Stimulated activated CD4-positive, alpha-beta T cell treated with anti-CD3 and anti-CD28 coated beads, Interleukin-12 subunit alpha, Interleukin-12 subunit beta, amount 100 ng/mL, for 48 hours (primary cell): Measurements from ENCODE around the gene HOXD12.

ENCODE experiments used
- DNase-seq, 3 donors: peaks; one replicate each; pipeline ENCODE4 v3.0.0-alpha.2; 2020; ENCODE audit warnings: low read depth in 2 of 3, low spot score in 1 of 3

Gene HOXD12

DNA sequence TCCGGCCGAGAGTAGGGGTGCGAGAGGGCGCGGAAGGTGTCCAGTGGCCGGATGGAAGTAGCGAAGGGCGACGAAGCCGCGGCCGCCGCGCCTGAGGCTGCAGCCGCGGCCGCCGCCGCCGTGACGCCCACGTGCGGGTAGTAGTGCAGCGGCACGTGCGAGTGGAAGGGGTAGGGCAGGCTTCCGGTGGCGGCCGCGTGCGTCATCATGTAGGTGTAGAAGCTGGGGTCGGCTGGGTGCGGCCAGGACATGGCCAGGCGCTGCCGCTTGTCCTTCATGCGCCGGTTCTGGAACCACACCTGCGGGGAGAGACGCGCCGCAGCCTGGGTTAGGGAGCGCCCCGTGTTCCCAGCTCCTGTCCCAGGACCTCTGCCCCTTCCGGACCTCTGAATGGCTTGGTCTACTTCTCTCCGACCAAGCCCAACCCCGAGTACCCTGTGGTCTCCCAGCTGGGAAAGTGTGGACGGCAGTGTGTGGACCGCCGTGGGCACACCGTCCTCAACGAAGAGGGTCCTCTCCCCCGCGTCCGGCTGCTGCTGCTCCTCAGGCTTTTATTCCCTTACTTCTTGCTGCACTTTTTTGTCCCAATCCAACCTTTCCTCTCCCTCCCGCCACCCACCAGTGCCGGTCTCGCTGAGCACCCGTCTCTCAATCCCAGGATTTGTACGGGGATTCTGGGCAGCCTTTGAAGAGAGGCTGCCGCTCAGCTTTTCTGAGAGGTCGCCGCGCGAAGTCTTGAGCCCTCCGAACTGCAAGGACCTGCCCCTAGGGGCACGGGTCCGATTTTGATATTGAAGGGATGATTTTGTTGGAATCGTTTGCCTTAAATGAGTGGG, 18.8 kb upstream of the HOXD12 start:
- DNase-seq: no peak

DNA sequence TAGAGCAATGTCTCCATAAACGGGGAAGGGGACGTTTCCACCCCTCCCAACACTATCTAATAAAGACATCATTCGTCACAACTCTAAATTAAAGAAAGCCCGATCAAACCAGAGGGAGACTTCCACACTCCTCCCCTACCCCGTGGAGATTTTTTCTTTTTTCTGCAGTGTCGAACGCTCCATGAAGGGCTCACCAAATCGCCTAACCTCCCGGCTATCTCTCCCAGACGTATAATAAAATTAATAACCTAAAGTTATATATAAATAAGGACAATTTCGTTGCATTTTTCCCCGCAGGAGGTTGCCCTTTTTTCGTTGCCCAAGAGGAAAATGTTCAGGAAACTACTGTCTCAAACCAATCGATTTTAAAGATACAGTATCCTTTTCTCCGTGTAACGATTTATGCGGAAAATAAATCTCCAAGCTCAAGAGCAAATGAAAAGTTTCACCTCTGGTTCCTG, 18.2 kb upstream of the HOXD12 start:
- DNase-seq: no peak

DNA sequence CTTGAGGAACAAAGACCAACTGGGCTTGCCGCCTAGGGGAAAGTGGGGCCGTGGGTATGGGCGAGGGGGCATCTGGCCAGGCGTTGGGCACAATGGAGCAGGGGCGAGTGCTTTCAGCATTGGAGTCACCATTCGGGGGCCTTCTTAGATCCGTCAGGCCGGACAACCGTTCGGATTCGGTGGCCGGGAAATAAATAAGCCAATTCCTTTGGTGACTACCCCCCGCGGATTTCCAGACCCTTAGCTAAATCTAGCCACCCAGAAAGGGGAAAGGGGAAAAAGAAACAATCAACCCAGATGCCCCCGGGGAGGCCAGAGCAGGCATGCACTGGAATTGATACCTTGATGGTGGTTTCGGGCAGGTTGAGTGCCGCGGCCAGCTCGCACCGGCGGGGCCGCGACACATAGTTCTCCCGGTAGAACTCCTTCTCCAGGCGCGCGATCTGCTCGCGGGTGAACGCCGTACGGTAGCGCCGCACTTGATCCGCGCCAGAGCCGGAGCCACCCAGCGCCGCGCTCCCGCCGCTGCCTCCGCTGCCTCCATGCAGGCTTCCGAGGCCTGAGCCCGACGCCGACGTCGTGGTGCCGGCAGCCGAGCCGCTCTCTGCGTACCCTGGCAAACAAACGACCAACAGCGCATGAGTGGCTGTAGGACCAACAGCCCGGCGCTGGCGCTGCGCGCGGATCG, 17.6 kb upstream of the HOXD12 start:
- DNase-seq: no peak

DNA sequence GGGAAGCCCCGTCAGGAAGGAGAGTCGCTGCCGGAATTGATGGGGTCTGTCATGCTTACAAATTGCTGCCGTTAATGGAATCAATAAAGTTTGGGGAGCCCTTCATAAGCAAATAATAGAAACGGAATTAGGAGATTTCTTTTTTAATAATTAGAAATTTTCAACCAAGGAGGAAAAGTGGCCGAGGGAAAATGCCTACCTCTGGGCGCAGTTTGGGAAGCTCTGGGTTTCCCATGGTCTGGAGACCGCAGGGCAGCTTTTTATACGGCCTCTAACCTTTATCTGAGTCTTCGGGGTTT, 17.1 kb upstream of the HOXD12 start:
- no peak for DNase-seq

DNA sequence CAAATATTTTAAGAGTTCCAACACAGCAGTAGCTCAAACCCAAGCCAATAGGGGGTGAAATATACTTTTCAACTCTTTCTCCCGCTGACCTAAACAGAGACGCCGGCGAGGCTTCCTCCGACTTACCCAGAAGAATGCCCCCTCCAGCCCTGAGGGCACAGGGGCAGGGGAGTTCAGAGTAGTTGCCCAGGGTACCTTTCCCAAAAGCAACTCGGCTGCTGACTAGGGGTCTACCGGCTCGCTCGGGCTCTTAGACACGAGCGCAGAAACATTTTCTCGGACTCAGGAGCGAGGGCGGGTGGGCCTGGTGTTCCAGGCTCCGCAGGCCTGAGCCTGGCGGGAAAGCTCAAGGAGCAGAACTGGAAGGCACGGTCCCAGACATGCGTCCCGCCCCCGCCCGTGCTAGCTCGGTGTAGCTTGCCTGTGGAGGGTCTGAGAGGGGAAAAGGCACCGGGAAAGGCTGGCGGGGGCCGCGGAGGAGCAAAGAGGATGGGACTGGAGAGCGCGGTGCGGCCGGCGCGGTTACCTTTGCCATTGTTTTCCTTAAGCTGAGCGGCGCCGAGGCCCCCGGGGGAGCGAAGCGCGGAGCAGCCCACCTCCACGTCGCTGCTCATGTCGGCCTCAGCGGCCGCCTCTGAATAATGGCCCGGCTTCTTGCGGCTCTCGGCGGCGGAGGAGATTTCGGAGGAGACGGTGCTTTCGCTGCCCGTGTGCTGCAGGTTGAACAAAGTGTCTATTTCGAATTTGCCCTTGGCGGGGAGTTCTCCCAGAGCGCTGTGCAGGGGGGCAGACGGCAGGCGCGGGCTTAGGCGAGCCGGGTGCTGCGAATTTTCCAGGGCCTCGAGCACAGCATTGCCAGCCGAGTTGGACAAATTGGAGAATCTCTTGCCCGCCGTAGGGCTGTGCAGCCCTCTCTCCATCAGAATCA, 16.5 kb upstream of the HOXD12 start:
- DNase-seq: no peak

DNA sequence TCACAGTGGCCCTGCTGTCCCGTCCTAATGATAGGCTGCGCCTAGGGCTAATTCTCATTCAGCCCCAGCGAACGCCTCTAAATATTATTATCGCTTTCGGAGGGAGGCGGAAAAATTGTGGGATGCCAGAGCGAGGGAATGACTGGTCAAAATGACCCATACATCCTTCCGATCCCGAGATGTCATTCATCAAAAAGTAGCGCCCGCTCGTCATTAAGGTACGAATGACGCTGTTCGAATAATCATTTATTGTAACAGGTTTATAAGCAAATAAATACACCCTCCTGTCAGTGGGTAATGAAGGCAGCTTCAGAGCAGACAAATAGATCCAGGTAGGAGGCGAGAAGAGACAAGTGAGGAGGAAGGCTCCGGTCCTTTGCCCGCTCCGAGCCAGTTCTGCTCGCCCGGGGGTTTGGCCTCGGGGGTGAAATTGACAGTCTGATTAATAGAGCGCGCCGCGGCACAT, 15.8 kb upstream of the HOXD12 start, which contains the start of gene EVX2:
Gene EVX2, minus strand, starts transcription at position 167 of the 466 bp plus-strand sequence. CDS start 186 bp downstream, outside the sequence.
- DNase-seq: no peak

DNA sequence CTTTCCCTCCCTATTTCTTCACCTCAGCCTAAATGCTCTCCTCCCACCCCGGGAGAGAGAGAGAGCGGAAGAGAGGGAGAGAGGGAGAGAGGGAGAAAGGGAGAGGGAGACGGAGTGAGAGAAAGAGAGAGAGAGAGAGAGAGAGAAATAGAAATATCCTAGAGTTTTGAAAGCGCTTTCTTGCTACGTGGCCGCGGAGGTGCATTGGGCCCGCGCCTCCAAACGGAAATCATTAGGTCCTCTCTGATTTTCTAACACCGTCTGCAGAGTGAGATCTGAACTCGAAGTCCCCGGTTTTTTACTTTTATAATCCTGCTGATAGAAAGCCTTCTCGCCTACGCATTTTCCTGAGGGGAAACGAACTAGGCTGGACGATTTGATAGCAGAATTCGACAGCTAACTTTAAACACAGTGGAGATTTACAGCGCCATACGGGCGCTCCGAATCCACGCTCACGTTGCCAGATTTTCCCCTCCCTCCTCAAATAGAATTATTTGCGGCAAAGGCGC, 14.9 kb upstream of the HOXD12 start:
- no peak for DNase-seq

DNA sequence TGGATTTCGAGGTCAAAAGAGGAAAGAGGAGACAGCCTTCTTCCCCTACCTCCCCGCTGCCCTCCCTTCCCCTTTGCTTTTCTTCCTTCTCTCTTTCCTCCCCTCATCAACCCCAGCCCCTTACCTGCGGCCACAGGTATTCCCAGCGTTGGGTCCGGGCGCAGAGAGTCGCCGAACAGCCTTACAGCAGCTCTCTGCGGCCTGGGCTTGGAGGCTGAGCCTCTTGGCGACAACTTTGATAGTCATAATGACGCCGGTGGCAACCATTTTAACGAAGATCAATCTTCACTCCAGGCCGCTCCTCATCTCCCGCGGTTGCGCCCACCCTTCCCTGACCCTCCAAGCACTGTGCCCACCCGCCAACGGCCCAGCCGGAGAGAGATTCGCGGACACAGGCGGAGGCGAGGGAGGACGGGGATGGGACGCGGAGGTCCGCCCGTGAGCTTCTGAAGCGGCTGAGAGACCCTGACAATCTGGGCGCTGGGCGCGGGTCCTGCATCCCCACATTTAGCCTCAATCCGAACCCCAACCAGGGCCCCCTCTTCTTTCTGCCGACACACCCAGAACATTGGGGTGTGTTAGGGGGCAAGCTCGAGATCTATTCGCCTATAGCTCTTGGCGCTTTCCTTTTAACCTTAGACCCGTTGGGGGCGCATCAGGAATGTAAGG, 14.3 kb upstream of the HOXD12 start:
- no peak for DNase-seq

DNA sequence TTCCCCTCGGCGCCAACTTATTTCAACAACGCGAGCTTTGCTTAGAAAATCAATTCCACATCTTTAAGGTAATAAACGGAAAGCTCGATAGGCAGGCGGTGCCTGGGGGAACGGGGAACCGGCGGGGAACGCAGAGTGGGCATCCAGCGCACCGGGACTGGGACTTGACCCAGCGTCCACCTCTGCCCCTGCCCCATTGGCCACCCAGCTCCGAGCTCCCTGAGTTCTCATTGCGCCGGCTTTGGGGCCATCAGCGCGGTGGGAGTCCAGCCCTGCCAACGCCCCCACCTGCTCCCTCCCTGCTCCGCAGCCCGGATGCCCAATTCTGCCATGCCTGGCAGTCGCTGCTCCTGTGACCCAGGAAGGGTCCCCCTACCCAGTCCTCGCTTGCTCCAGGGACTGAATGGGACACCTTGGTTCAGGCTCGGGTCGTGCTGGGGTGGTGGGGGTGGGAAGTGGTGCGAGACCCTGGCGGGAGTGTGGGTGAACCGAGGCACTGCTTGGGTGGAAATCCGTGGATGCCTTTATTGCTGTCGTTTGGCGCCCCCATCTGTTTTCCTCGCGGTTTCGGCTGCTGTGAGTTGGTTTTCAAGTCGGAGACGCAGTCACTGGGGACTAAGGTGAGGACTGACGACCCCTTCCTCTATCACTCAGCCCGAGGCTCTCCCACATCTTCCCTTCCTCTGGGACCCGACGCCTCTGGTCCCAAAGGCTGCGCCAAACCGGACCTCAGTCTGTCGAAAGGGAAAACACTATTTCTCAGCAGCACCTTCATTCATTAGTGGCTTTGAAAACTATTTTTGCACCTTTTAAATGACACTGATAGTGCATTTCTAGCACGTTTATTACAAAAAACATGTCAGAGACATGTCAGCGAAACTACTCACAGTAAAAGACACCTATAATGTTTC, 13.5 kb upstream of the HOXD12 start:
- no peak for DNase-seq

DNA sequence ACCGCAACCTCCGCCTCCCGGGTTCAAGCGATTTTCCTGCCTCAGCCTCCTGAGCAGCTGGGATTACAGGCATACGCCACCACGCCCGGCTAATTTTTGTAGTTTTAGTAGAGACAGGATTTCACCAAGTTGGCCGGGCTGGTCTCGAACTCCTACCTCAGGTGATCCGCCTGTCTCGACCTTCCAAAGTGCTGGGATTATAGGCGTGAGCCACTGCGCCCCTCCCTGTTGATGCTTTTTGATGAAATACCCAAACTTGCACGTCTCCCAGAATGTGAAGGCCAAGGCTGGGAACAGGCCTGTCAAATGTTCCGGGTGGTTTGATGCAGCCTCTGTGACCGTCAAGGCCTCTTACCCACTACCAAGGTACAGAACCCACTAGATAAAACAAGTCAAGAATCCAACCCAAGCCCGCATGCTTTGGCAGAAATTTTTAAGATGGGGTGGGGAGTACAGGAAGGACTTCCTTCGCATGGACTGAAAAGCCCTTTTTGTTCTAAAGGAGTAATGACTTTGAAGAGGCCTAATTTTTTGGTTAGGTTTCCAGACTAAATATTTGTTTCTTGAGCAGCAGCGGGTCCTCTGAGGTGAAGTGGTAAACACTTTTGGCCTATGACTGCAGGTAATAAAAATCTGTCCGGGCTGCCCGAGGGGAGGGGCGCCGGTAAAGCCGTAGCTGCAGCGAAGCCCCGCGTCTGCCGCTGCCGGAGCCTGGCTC, 12.1 kb upstream of the HOXD12 start:
- DNase-seq: no peak

DNA sequence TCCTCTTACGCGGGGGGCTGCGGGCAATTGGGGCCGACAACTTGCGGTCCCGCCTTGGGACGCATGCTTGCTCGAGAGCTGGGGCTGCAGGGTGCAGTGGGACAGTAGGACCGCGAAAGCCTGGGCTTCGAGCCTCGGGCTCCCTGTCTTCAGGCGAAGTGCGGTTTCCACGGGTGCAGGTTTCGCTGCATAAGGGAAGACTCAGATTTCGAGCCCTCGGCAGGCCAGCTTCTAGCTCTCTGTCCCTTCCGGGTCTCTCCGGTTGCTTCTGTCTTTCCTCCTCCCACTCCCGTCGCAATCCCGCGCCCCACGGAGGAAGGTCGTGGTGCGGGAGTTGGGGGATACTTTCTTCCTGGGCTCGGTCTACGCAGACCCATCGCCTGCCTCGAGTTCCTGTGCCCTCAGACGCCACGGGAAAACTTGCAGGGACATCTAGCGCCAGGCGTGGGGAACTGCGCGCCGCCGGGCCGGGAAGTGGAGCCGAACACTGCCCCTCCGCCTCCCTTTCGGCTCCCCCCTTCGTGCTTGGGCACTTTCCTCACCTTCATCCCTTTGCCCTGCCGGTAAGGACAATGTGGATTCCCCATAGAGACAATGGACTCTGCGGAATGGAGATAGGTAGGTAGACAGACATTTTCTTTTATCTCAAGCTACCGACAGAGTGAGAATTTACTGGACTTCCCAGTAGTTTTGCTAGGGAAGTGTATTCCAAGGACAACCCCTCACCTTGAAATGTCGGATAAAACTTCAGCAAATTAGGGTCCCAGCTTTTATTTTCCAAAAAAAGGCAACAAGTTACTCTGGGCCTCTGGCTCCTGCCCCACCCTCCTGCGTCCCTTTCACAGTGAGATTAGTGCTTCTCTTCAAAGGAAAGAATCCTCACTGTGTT, 11.3 kb upstream of the HOXD12 start:
- no peak for DNase-seq

DNA sequence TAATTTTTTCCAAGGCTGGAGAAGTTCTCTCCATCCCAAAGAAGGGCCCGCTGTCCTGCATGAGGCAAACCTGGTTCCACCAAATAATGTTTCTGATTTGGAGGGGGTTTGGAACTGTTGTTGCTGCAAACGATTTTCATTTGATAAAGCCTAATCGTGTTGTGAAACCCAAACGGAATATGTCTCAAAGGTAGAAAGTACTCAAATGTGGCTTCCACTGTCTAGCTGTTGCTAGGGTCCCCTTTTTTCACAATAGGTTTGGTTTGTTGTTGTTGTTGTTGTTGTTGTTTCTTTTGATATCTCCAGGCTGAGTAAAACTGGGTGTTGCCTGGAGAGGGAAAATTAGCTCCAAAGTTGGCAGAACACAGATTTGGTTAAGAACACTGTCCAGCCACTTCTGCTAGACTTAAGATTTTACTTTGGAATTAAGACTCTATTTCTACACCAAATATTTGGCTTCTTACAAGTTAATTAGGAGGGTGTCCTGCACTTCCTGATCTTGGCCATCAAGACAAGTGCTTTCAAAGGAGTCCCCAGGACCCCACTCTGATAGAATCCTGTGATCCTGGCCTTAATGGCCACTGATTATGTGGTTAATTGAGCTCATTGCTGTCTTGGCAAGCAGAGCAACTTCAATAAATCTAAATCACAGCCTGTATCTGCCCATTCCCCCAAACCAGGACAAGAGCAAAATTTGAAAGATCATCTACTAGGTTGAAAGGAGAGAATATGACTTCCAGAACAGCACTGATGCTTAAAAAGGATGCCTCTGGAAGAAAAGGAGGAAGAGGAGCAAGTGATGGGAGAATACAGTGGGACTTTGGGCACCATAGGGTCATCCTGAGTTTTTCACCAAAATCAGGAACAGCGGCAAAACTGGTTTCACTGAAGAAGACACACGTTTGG, 10.4 kb upstream of the HOXD12 start:
- no peak for DNase-seq

DNA sequence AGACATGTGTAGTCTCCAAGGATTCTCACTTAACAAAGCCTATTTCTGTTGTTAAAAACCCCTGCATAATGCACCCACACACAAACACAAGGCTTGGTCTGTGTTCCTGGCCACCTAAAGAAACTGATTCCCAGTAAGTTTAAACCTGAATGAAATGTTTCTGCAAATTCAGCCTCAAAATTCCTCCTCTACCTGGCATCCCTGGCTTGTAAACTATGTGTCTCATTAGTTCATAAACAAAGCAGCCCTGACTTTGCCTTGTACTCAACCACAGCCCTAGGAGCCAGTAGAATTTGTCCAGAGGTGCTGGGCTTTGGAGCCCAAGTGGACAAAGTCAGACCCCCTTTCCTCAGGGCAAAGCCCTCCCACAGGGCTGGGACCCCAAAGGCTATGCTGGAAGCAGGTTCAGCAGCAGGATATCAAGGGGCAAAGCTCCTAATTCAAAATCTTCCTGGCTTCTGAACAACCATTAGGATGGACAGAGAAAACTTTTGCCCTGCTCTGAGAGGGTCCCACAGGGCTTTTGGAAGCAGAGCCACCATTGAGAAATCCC, 9.7 kb upstream of the HOXD12 start:
- no peak for DNase-seq

DNA sequence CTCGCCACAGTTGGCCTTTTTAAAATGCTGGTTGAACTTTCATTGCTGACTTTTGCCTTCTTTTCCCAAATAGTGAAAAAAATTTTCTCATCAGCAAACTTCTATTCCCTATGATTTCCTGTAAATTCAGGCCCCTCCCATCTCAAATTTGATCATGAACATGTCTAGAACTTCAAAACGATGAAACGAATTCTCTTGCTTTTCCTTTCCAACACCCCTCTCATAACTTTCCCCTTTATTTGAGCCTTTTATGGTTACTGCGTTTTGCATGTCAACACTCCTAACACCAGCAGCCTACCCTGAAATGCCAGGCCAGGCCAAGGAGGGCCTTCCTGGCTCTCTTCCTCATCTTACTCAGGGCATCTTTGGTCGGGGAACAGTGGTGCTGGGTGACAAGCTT, 8.7 kb upstream of the HOXD12 start:
- DNase-seq: no peak

DNA sequence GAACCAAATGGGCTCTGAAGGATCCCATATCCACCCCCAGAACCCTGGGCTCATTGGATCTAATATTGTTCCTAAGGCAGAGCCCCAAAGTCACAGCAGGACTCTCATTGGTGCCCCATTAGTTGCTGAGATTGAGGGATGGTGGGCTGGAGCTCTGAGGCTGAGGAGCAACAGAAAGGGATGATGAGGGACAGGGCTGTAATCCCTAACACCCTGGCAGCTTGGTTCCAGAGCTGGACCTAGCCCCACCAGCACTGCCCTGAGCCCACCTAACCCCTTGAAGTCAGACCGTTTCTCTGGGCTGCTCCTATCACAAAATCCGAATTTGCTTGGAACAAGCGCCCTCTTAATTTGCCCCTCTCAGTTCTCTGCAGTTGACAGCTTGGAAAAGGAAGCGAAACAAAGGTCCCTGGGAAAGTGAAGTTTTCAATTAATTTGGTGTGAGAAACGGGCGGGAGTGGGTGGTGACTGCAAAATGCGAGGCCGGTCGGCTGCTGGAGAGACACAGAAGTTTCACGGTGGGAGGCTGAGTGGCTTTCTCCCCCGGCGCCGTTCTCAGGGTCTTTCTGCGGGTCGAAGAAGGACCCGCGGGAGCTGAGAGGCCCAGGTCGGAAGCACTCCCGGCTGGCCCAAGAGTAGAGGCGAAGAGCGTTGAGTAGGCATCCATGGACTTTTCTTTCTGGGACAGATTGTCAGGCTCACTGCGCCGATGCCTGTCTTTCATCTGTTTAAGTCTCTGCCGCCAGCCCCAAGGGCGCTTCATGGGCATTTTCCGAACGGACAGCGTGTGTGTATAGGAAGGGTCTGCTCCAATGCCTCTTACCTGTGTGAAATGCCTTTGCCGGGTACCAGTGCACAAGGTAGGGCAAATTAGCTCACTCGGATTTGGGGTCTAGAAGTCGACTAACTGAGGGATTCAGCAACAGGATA, 8.0 kb upstream of the HOXD12 start:
- DNase-seq: no peak
